Left hindlimb (tissue), 1 donor: ENCODE results near the gene HAVCR2.

Experiments
- DNase-seq: peaks from one replicate; pipeline ENCODE4 v3.0.0-alpha.2; 2018

Gene HAVCR2

DNA sequence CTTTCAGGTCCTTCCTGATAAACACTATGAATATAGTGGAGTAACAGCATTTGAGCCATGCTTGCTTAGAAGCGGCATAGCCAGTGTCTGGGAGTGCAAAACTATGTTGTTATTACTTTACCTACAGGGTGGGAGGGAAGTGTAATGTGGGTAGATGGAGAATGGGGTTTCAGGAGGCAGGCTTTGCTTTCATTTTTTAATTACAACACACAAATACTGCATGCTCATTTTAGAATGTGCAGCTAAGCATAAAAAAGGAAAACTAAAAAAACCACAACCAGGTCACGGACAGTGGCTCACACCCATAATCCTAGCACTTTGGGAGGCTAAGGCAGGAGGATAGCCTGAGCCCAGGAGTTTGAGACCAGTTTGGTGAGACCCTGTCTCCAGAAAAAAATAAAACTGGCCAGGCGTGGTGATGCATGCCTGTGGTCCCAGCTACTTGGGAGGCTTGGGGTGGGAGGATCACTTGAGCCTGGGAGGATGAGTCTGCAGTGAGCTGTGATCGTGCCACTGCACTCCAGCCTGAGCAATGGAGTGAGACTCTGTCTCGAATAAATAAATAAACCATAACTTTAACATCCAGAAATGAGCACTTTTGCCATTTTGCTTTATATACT lies 70.2 kb downstream of the HAVCR2 start:
- DNase-seq, result no peak
